ENCODE data around the gene EIF2D.
"Not testable (repeated sequence)": the region's sequence is repeated elsewhere in the genome, so short reads cannot be mapped to it uniquely, and the experiment has no call there.

The EIF2D gene

GRCh38 chr1:206612129-206612876 is at the start of gene EIF2D:
Gene EIF2D (minus strand): TSS chr1:206612465. CDS start chr1:206612342, 123 bp downstream.
- FAIRE-seq, result no peak

GRCh38 chr1:206661161-206661820 is 49.0 kb upstream of the EIF2D start:
- no peak for FAIRE-seq

- FAIRE-seq, result no peak
Observed at GRCh38 chr1:206660136-206660535, 47.9 kb upstream of the EIF2D start.

GRCh38 chr1:206658981-206659273 is 46.7 kb upstream of the EIF2D start:
- no peak for FAIRE-seq

GRCh38 chr1:206658264-206658980 is 46.2 kb upstream of the EIF2D start:
- no peak for FAIRE-seq

GRCh38 chr1:206657751-206658150 is 45.5 kb upstream of the EIF2D start:
- no peak for FAIRE-seq

- FAIRE-seq, result no peak
Observed at GRCh38 chr1:206656936-206657335, 44.7 kb upstream of the EIF2D start.

GRCh38 chr1:206655471-206655882 is 43.2 kb upstream of the EIF2D start:
- no peak for FAIRE-seq

GRCh38 chr1:206654828-206655227 is 42.6 kb upstream of the EIF2D start:
- no peak for FAIRE-seq

GRCh38 chr1:206653715-206654459 is 41.6 kb upstream of the EIF2D start:
- no peak for FAIRE-seq

GRCh38 chr1:206651958-206652890 is 40.0 kb upstream of the EIF2D start:
- no peak for FAIRE-seq

GRCh38 chr1:206651014-206651413 is 38.7 kb upstream of the EIF2D start:
- FAIRE-seq, result no peak

- FAIRE-seq, result no peak
Observed at GRCh38 chr1:206649261-206649921, 37.1 kb upstream of the EIF2D start.

- no peak for FAIRE-seq
Observed at GRCh38 chr1:206647224-206647623, 35.0 kb upstream of the EIF2D start.

- no peak for FAIRE-seq
Observed at GRCh38 chr1:206646504-206646903, 34.2 kb upstream of the EIF2D start.

- FAIRE-seq, result no peak
Observed at GRCh38 chr1:206643118-206643698, 30.9 kb upstream of the EIF2D start.

- FAIRE-seq, result not testable (repeated sequence)
Observed at GRCh38 chr1:206642074-206642473, 29.8 kb upstream of the EIF2D start.

GRCh38 chr1:206637605-206638004 is 25.3 kb upstream of the EIF2D start:
- FAIRE-seq, result no peak

GRCh38 chr1:206636671-206637070 is 24.4 kb upstream of the EIF2D start:
- FAIRE-seq, result no peak

GRCh38 chr1:206635978-206636345 is 23.7 kb upstream of the EIF2D start:
- no peak for FAIRE-seq

Data from endometrium (tissue), 2 donors.